GM21723 (cell line): Measurements from ENCODE around the gene PRLR.

ENCODE experiments used
- ATAC-seq: cut with Tn5 transposase; IDR thresholded peaks from one replicate; pipeline ENCODE4 v1.9.1; 2021; ENCODE audit warnings: mild to moderate bottlenecking, moderate library complexity; ENCODE audit not compliant: unreplicated experiment

The PRLR gene

GRCh38 chr5:35091704-35092103 lies 138.6 kb downstream of the PRLR start:
- ATAC-seq = no peak

DNA sequence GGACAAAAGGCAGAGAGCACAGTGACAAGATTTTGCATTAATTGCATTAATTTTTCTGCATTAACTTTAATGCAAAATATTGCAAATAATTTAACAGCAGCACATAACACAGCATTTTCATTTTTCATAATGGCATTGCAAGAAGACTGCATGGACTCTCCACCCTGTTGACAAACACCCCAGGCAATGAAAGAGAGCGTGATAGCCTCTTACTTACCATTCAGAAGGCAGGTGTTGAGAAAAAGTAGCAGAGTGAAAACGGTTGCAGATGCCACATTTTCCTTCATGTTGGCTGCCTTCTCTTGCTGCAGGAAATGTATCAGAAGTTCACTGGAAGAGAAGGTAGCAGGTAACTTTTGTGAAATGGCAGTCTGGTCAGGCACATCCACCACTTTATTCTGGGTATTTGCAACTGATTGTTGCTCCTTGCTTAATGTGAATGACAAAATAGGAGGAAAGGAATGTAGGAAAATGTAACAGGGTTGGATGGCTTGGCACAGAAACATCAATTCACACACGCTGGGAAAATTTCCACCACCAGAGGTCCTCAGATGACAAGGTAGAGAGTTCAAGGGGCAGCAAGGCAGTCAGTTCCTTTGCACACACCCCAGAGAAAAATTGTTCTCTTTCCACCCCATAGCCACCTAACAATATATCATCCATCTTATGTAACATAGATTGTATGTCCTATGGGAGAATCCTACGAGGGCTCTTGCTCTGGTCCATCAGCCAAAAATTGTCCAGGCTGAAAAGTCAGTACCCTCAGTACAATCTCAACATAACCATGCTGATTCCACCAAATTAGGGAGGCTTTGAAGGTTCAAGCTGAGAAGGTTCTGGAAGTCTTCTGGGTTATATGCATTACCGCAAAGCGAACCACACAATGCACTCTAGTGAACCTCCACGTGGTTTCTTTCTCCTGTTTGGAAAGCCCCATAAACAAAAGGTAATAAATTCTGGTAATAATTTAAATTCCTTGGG lies 140.7 kb downstream of the PRLR start:
- peak; percentile 60 for ATAC-seq

DNA sequence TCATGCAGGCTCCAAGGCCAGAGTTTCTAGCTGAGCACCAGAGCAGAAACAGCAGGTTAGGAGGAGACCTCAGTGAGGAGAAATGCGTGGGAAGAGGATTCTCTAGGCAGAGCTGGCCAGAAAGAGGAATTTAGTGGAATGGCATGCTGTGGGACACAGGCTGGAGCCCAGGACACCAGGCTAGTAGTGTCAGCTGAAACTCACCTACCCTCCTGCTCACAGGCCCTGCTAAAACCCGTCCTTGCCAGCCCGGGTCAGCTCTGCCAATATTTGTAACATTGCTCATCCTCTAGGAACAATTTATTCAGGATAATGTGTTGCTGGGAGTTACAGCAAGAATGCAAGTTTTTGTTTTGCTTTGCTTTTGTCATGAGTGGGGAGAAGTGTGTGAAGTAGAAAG lies 142.3 kb downstream of the PRLR start:
- no peak for ATAC-seq

- ATAC-seq = no peak
Measured at GRCh38 chr5:35083150-35083549, 147.1 kb downstream of the PRLR start.

- no peak for ATAC-seq
Measured at GRCh38 chr5:35082530-35082929, 147.8 kb downstream of the PRLR start.

- no peak for ATAC-seq
Measured at GRCh38 chr5:35081134-35081533, 149.2 kb downstream of the PRLR start.

- ATAC-seq = no peak
Measured at GRCh38 chr5:35073160-35073559, 157.1 kb downstream of the PRLR start.

- no peak for ATAC-seq
Measured at GRCh38 chr5:35069188-35069587, 161.1 kb downstream of the PRLR start.

- no peak for ATAC-seq
Measured at GRCh38 chr5:35067985-35068384, 162.3 kb downstream of the PRLR start.

GRCh38 chr5:35066260-35066795 lies 164.0 kb downstream of the PRLR start:
- peak; percentile 69 for ATAC-seq

DNA sequence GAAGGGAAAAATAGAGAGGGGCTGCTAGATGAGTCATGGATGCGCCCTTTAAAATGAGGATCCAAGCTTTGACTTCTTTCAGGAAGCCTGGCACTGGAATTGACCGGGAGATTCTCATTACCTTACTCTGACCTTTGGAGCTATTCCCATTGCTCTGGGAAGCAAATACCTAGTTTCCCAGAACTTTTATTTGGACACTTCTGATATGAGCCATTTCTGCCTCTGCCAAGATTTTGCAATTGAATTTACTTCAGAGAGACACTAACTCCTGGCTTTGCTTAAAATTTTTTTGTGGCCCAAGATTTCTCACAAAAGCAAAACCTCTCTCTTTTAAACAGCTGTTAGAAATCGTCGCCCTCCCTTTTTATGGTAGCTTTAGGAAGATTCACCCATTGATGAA lies 166.9 kb downstream of the PRLR start:
- no peak for ATAC-seq

DNA sequence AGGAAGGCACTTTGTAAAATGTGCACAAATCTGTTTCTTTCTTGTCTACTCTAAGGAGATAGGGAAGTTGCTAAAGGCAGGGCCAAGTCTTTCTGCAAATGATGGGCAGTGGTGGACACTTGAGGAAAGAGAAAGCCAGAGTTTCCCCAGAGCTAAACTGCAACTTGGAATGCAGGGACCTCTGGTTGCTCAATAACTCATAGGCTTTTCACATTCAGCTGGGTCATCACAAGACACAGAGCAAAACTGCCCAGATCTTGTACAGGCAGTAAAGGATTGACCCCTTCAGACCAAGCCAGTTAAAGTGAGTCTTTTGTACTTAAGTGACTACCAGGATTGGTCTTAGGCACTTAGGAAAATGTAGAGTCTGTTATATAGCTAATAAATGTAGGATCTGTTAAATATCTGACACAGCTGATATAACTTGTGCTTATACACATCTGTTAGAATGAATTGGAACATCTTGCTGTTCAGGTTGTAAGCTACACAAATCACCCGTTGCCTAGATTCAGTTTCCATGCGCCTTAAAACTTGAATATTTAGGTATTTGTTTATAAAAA lies 169.0 kb downstream of the PRLR start:
- ATAC-seq = no peak

GRCh38 chr5:35060236-35060635 lies 170.1 kb downstream of the PRLR start:
- ATAC-seq = no peak

GRCh38 chr5:35059251-35059650 lies 171.0 kb downstream of the PRLR start:
- ATAC-seq = no peak

GRCh38 chr5:35058374-35058788 lies 171.9 kb downstream of the PRLR start:
- peak; percentile 78 for ATAC-seq

- no peak for ATAC-seq
Measured at GRCh38 chr5:35056686-35057085, 173.6 kb downstream of the PRLR start.

- no peak for ATAC-seq
Measured at GRCh38 chr5:35052838-35053237, 177.4 kb downstream of the PRLR start.

DNA sequence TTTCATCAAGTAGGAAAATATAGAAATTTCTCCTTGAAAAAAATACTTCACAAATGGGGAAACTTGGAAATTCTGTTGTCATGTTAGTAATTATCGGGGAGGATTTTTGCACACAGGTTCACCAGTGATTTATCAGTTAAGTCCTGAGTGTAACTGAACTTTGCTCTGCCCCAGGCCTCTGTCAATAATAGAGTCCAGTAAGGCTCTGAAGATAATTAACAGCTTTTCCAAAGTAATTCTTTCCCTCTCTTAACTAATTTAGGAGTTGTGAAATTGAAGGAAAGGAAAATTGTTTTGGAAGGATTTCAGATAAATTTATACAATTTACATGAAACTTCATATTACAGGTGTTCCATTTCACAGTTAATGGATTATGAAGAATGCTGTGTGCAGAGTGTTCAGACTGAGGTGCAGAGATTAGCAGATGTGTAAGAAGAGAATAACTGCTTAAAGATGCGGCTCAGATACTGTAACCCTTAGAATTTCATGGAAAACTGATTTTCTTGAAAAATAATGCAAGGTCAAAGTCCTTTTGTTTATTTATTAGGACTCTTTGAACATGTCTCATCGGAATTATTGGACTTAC lies 179.7 kb downstream of the PRLR start:
- no peak for ATAC-seq

- no peak for ATAC-seq
Measured at GRCh38 chr5:35048910-35049309, 181.4 kb downstream of the PRLR start.

- no peak for ATAC-seq
Measured at GRCh38 chr5:35047785-35048404, 182.4 kb downstream of the PRLR start, which contains the start of gene AGXT2. AGXT2 (minus strand) TSS chr5:35047949; CDS start chr5:35047892, 57 bp downstream.

GRCh38 chr5:35046774-35047173 lies 183.5 kb downstream of the PRLR start:
- no peak for ATAC-seq
